ENCODE data around the gene KLHL28.
"Not testable (repeated sequence)": the region's sequence is repeated elsewhere in the genome, so short reads cannot be mapped to it uniquely, and the experiment has no call there.

The KLHL28 gene

DNA sequence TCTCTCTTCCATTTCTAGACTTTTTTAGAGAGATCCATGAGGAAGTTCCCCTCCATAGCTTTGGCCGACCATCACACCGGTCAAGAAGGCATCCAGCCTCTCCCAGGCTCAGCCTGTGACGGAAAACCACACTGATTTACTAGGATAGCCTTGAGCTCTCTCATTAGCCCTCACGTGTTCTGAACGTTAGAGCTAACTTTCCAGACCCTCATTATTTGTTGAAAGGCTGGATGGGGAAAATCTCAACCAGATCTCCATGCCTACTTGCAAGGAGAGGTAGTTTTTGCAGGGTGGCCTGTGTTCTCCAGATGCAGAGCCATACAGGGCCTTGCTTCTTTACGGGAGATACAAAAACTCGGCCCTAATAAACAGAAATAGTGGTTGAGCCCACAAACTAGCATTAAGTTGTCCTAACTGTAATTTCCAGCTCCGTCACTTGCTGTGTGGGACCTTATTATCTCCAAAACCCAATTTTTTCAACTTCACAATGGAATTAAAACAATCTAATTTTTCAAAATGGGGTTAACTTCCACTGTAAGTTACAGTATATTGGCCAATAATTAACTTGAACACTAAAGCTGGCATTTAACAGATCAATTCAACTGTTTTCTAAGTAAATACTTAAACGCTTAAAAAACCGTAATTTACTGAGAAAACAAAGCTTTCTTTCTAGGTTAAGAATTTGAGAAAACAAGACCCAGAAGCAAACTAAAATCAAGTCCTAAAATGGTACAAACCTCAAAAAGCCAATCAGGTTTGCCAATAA, 65.3 kb downstream of the KLHL28 start:
- DNase-seq: no peak
- H3K27me3 ChIP-seq (replicated peaks): no peaks in the 10 kb centered on the region
- TF ChIP-seq, protein P1, sequence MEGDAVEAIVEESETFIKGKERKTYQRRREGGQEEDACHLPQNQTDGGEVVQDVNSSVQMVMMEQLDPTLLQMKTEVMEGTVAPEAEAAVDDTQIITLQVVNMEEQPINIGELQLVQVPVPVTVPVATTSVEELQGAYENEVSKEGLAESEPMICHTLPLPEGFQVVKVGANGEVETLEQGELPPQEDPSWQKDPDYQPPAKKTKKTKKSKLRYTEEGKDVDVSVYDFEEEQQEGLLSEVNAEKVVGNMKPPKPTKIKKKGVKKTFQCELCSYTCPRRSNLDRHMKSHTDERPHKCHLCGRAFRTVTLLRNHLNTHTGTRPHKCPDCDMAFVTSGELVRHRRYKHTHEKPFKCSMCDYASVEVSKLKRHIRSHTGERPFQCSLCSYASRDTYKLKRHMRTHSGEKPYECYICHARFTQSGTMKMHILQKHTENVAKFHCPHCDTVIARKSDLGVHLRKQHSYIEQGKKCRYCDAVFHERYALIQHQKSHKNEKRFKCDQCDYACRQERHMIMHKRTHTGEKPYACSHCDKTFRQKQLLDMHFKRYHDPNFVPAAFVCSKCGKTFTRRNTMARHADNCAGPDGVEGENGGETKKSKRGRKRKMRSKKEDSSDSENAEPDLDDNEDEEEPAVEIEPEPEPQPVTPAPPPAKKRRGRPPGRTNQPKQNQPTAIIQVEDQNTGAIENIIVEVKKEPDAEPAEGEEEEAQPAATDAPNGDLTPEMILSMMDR (IDR thresholded peaks at IDR 0.05; ENCODE audit: low read depth, low read length, missing control alignments): no peak
- H3K27ac ChIP-seq: peak overlapping the region; percentile 77
- H3K4me3 ChIP-seq (ENCODE audit: low read depth, low read length): no peak overlapping the region
- in situ Hi-C loops (cut with HindIII; ENCODE audit: low pct_ligation_motif_present, low sequenced_read_pairs): no loop called here
- no peaks in the 10 kb centered on the region for H3K36me3 ChIP-seq (replicated peaks)

DNA sequence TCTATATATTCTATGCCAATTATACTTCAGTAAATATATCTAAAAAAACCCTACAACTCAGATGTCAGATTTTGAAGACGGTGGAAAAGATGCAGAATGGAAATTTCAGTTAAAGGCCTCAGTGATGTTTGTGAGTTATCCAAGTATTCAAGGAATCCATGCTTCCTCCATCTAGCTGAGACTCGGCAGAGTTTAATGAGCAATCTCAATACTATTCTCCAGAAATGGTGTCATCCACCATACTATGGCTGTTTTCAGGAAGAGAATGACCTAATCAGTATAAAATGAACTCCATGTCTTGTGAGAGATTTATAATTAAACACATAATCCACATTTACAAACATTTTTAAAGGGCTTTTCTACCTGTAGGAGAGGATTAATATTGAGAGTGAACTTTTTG, 66.0 kb downstream of the KLHL28 start:
- DNase-seq: peak; percentile 69
- TF ChIP-seq, protein P1 (IDR thresholded peaks at IDR 0.05; ENCODE audit: low read depth, low read length, missing control alignments): no peak
- H3K27me3 ChIP-seq (replicated peaks): no peaks in the 10 kb centered on the region
- in situ Hi-C loops (cut with HindIII; ENCODE audit: low pct_ligation_motif_present, low sequenced_read_pairs): no loop called here
- H3K27ac ChIP-seq: peak overlapping the region; percentile 77
- H3K36me3 ChIP-seq (replicated peaks): no peaks in the 10 kb centered on the region
- H3K4me3 ChIP-seq (ENCODE audit: low read depth, low read length): no peak overlapping the region

DNA sequence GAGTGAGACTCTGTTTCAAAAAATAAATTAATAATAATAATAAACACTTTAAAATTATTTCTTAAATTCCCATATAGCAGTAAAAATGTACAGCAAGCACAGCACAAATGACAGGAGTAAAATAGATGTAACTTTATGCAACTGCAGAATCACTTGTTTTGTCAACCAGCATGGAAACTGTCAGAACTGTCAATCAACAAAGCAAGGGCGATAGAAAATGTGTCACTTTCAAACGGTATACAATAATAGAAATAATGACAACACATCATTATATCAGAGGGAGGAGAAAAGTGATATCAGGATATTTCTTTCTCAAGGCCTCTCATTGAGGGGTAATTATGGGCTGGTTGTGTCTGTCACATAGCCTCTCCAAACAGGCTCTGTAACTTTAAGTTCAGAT, 68.2 kb downstream of the KLHL28 start:
- DNase-seq: no peak
- Histone ChIP-seq H3K27ac (no peak overlapping the region), H3K4me3 (ENCODE audit: low read depth, low read length) (no peak overlapping the region), H3K27me3 (replicated peaks) (no peaks in the 10 kb centered on the region), H3K36me3 (replicated peaks) (no peaks in the 10 kb centered on the region)
- TF ChIP-seq, protein P1 (IDR thresholded peaks at IDR 0.05; ENCODE audit: low read depth, low read length, missing control alignments): no peak
- in situ Hi-C loops (cut with HindIII; ENCODE audit: low pct_ligation_motif_present, low sequenced_read_pairs): no loop called here

DNA sequence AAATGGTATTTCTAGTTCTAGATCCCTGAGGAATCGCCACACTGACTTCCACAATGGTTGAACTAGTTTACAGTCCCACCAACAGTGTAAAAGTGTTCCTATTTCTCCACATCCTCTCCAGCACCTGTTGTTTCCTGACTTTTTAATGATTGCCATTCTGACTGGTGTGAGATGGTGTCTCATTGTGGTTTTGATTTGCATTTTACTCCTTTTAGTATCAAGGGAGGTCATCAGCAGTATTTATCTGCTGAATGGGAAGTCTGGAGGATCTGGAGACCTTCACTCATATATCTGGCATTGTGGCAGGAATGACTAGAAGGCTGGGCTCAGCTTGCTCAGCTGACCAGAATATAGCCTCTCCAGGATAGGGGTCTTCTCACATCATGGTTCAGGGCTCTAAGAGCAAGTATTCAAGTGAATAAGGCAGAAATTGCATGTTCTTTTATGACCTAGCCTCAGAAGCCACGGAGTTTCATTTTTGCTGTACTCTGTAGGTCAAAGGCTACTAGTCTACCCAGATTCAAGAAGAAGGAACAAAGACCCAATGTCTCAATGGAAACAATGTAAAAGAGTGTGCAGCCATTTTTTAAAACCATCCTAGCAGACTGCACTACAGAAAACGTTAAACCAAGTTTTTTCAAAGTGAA, 69.9 kb downstream of the KLHL28 start:
- H3K27me3 ChIP-seq (replicated peaks); H3K27ac ChIP-seq; DNase-seq; in situ Hi-C loops (cut with HindIII; ENCODE audit: low pct_ligation_motif_present, low sequenced_read_pairs); H3K4me3 ChIP-seq (ENCODE audit: low read depth, low read length); H3K36me3 ChIP-seq (replicated peaks): not testable (repeated sequence)

DNA sequence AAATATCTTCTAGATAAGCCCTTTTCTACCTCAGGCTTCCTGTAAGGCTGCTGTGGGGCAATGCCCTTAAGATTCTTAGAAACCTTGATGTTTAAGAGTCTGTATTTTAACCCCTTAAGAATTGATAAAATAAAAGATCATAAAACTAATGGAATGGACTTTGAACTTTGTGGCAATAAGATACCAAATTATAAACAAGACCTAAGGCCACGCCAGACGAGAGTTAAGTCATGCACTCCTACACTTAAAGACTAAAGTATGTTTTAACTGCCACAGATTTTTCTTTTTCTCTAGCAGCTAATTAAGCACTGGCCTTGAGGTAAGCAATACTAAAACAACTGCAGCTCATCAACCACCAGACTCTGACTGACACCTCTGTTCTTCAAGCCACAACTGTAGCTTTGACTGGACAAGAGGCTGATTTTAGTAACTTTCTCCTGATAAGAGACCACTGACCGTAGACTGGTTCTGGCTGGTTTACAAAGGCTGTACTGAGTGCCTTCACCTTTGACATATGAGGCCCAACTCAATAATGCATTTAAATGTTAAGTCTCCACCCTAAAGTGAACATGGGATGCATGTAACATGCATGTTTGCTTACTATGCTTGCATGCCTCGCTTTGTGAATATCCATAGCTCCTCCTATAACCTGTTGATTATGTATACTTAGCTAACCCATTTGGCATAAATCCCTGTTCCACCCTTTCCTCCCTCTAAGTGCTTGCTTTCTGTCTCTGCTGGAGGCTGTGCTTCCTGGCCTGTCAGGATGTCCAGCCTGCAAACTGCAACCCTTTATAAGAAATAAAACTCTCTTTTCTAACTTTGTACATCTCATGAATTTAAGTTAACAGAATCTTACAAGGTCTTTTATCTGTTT, 71.9 kb downstream of the KLHL28 start:
- no peak overlapping the region for H3K4me3 ChIP-seq (ENCODE audit: low read depth, low read length)
- no peaks in the 10 kb centered on the region for H3K27me3 ChIP-seq (replicated peaks)
- no peak overlapping the region for H3K27ac ChIP-seq
- in situ Hi-C loops (cut with HindIII; ENCODE audit: low pct_ligation_motif_present, low sequenced_read_pairs): no loop called here
- TF ChIP-seq, protein P1 (IDR thresholded peaks at IDR 0.05; ENCODE audit: low read depth, low read length, missing control alignments): no peak
- DNase-seq: no peak
- H3K36me3 ChIP-seq (replicated peaks): no peaks in the 10 kb centered on the region

DNA sequence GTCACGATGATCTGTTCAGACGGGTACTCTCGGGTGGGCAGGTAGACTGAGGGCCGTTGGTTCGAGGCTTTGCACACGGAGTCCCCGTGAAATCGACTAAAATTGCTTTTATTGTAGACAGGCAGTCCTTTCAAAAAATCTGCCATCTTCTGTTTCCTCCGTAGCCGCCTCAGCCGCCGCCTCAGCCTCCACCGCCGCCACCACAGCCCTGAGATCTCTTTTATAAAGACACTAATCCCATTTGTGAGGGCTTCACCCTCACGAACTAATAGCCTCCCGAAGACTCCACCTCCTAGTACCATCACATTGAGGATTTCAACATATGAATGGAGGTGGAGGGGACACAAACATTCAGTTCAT, 74.2 kb downstream of the KLHL28 start:
- Histone ChIP-seq H3K27me3 (replicated peaks) (no peaks in the 10 kb centered on the region), H3K4me3 (ENCODE audit: low read depth, low read length) (no peak overlapping the region), H3K27ac (no peak overlapping the region), H3K36me3 (replicated peaks) (no peaks in the 10 kb centered on the region)
- TF ChIP-seq, protein P1 (IDR thresholded peaks at IDR 0.05; ENCODE audit: low read depth, low read length, missing control alignments): no peak
- in situ Hi-C loops (cut with HindIII; ENCODE audit: low pct_ligation_motif_present, low sequenced_read_pairs): no loop called here
- DNase-seq: no peak

All from brain microvascular endothelial cell (primary cell).